ENCODE data around the gene MITF.

The MITF gene

DNA sequence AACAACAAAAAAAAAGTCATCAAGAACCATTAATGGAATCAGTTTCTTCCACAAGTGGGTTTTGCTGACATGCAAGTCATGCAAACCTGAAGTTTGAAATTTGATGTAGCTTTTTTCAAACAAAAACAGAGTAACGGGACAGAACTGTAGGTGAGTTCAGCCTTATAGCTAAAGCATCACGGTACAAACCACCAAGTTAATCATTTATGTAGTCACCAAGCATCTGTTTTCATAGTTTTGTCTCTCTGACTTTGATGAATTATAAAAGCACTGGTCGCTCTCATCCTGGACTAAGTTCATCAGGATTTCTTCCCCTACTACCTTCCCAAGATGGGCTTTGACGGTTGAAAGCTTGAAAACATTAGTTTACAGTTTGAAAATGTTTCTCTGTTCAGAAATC is 143.3 kb downstream of the MITF start:
- Histone ChIP-seq H3K4me2 (ENCODE audit: low read length) (no peak overlapping the region), H3K9me3 (replicated peaks; ENCODE audit: low read length) (no peaks in the 10 kb centered on the region), H3K9ac (ENCODE audit: low read depth, low read length) (no peak overlapping the region), H3K36me3 (ENCODE audit: insufficient read depth, low read length) (no peaks in the 10 kb centered on the region), H3K4me3 (ENCODE audit: low read length) (no peak overlapping the region), H3K27me3 (ENCODE audit: control insufficient read depth, insufficient read depth, low read length) (no peaks in the 10 kb centered on the region), H3K4me1 (ENCODE audit: control insufficient read depth, insufficient read depth, low read length) (peaks cover 1% of the 10 kb centered on the region)

DNA sequence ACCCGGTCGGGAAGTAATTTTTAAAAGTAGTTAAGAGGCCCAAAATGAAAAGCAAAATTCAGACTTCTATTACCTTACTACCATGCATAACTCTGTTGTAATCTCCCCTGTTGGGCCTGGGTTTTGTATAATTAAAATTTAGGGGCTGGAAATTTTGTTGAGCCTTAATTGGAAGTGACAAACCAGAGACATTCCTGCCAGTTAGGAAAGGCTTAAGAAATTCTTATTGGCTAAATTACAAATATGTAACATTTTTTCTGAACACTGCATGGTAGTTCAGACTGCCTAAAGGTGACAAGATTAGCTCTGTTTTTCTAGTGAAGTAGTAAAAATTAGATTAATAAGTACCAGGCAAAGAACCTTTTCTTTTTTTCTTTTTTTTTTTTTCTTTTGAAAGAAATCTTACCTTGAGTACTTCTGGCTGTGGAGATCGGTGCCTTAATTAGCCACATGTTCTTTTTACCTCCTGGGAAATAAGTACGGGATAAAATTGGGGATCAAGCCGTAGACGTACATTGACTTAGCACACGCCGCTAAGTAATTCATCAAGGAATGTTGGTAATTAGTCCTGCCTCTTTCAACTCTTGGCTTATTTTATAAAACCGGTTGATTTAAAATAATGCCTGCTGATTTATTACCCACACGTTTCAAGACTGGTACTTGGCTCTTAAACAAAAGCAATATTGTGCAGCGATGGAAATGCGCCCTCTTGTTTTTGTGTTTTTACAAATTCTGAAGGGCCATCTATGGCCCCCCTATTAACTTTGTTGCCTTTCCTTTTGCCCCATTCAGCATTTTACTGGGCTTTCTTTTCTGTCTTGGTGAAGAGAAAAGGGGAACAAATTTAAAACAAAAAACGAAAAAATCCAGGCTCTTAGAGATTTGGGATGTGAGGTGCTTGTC is 149.0 kb downstream of the MITF start:
- H3K9ac ChIP-seq (ENCODE audit: low read depth, low read length): no peak overlapping the region
- H3K4me1 ChIP-seq (ENCODE audit: control insufficient read depth, insufficient read depth, low read length): peaks cover 17% of the 10 kb centered on the region
- H3K36me3 ChIP-seq (ENCODE audit: insufficient read depth, low read length): no peaks in the 10 kb centered on the region
- H3K9me3 ChIP-seq (replicated peaks; ENCODE audit: low read length): no peaks in the 10 kb centered on the region
- H3K27me3 ChIP-seq (ENCODE audit: control insufficient read depth, insufficient read depth, low read length): no peaks in the 10 kb centered on the region
- no peak overlapping the region for H3K4me3 ChIP-seq (ENCODE audit: low read length)
- no peak overlapping the region for H3K4me2 ChIP-seq (ENCODE audit: low read length)

DNA sequence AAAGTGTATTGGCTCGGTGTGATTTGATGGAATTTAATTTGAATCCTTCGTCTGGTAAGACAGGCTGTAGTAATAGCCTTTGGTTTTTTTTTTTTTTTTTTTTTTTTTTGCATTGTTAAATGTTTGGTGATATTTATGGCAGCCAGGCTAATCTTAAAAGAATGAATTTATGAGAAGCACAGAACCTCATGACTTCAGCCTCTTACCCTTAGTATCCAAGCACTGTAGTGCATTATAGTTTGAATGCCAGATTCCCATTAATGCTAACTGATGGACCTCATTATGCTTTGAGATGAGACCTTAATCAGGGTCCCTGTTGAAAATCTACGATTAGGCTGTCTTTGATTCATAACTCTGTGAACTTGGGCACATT is 149.7 kb downstream of the MITF start:
- H3K4me3 ChIP-seq (ENCODE audit: low read length): no peak overlapping the region
- H3K9ac ChIP-seq (ENCODE audit: low read depth, low read length): no peak overlapping the region
- no peaks in the 10 kb centered on the region for H3K36me3 ChIP-seq (ENCODE audit: insufficient read depth, low read length)
- H3K27me3 ChIP-seq (ENCODE audit: control insufficient read depth, insufficient read depth, low read length): no peaks in the 10 kb centered on the region
- no peak overlapping the region for H3K4me2 ChIP-seq (ENCODE audit: low read length)
- H3K4me1 ChIP-seq (ENCODE audit: control insufficient read depth, insufficient read depth, low read length): peaks cover 17% of the 10 kb centered on the region
- no peaks in the 10 kb centered on the region for H3K9me3 ChIP-seq (replicated peaks; ENCODE audit: low read length)

DNA sequence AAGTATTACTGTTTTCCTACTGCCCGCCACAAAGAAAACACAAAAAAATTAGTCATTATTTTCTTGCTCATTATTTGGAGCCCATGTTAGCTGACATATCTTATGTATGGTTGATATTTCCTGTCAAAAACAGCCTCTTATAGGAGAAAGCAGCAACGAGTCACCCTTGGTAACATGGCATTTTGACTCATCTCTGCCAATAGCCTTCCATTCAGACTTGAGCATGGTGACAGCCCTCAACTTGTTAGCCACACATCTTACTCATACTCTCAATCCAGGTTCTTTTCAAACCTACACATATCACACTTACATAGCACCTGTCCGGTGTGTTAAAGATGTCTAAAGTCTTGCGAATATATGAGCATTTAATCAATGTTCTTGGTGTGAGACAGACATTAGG is 150.8 kb downstream of the MITF start:
- Histone ChIP-seq H3K27me3 (ENCODE audit: control insufficient read depth, insufficient read depth, low read length) (no peaks in the 10 kb centered on the region), H3K9me3 (replicated peaks; ENCODE audit: low read length) (no peaks in the 10 kb centered on the region), H3K4me1 (ENCODE audit: control insufficient read depth, insufficient read depth, low read length) (peaks cover 17% of the 10 kb centered on the region), H3K9ac (ENCODE audit: low read depth, low read length) (no peak overlapping the region), H3K36me3 (ENCODE audit: insufficient read depth, low read length) (no peaks in the 10 kb centered on the region), H3K4me3 (ENCODE audit: low read length) (no peak overlapping the region), H3K4me2 (ENCODE audit: low read length) (peak overlapping the region; percentile 22)

DNA sequence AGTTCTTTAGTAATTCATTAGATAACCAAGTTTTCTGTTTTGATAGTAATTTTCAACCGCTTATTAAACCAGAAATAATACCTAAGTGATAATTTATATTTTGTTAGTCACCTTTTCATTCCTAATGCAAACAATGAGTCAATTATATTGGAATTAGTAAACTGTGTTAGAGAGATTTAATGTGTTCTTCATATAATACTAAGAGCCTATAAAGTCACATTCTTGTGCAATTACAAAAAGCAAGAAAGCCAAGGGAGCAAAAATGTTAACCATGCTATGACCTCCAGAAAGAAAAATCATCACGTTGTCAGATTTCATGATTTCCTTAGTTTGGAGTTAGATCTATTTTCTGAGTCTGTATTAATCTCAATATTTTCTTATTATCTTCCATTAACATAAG is 151.4 kb downstream of the MITF start:
- H3K4me2 ChIP-seq (ENCODE audit: low read length): peak overlapping the region; percentile 21
- H3K36me3 ChIP-seq (ENCODE audit: insufficient read depth, low read length): no peaks in the 10 kb centered on the region
- peaks cover 17% of the 10 kb centered on the region for H3K4me1 ChIP-seq (ENCODE audit: control insufficient read depth, insufficient read depth, low read length)
- H3K27me3 ChIP-seq (ENCODE audit: control insufficient read depth, insufficient read depth, low read length): no peaks in the 10 kb centered on the region
- no peaks in the 10 kb centered on the region for H3K9me3 ChIP-seq (replicated peaks; ENCODE audit: low read length)
- no peak overlapping the region for H3K9ac ChIP-seq (ENCODE audit: low read depth, low read length)
- no peak overlapping the region for H3K4me3 ChIP-seq (ENCODE audit: low read length)

DNA sequence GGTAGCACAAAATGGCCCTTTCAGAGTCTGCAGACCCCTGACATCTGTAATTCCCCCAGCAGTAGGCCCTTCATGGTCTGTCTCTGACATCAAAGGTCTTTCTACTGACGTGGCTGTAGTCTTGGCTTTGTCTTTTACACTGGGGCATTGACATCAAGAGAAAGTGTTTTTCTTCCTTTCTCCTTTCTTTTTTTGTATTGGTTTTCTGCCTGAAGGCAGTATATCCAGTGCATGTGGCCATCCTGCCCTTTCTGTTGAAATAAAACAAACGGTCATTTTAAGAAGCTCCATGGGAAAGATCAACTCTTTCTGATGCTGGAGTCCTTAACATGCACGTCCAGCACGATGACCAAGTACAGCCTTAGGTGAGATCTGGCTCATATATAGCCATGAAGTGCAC is 153.4 kb downstream of the MITF start:
- Histone ChIP-seq H3K4me1 (ENCODE audit: control insufficient read depth, insufficient read depth, low read length) (peaks cover 17% of the 10 kb centered on the region), H3K4me2 (ENCODE audit: low read length) (no peak overlapping the region), H3K9me3 (replicated peaks; ENCODE audit: low read length) (no peaks in the 10 kb centered on the region), H3K4me3 (ENCODE audit: low read length) (no peak overlapping the region), H3K9ac (ENCODE audit: low read depth, low read length) (no peak overlapping the region), H3K36me3 (ENCODE audit: insufficient read depth, low read length) (no peaks in the 10 kb centered on the region), H3K27me3 (ENCODE audit: control insufficient read depth, insufficient read depth, low read length) (no peaks in the 10 kb centered on the region)

DNA sequence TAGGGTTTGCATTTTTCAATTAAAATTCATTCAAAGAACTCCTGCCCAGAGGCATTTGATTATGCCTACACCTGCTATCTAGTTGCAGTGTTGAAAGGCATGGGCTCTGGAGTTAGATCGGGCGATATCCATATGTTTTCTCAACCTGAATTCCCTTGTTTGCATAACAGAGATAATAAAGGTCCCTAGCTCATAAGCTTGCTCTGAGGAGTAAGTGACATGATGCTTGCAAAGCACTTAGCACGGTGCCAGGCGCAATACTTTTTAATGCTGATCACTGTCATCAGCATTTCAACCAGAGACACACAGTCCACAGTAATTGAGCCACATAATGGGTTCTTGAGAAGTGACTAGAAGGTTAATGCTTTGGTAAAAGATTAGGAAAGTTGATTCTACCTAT is 154.0 kb downstream of the MITF start:
- H3K9me3 ChIP-seq (replicated peaks; ENCODE audit: low read length): no peaks in the 10 kb centered on the region
- no peaks in the 10 kb centered on the region for H3K27me3 ChIP-seq (ENCODE audit: control insufficient read depth, insufficient read depth, low read length)
- H3K4me2 ChIP-seq (ENCODE audit: low read length): no peak overlapping the region
- H3K4me1 ChIP-seq (ENCODE audit: control insufficient read depth, insufficient read depth, low read length): peaks cover 17% of the 10 kb centered on the region
- H3K9ac ChIP-seq (ENCODE audit: low read depth, low read length): no peak overlapping the region
- H3K4me3 ChIP-seq (ENCODE audit: low read length): no peak overlapping the region
- no peaks in the 10 kb centered on the region for H3K36me3 ChIP-seq (ENCODE audit: insufficient read depth, low read length)

DNA sequence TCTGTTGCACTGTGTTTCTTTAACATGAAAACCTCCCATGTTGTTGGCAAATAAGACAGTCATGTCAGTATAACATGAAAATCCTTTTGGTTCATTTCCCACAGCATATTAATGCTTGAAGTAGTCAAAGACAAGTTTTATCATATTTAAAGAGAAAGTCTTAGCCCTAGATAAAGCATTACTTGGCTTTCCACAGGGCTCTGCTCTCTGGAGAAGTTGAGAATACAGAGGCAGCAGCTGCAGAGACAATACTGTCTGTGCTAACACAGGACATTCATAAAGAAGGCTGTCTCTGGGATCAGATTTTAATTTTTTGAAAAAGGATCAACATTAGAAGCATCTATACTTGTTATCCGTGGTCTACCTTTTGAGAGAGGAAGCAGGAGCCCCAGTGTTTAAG is 156.8 kb downstream of the MITF start:
- Histone ChIP-seq H3K4me1 (ENCODE audit: control insufficient read depth, insufficient read depth, low read length) (no peaks in the 10 kb centered on the region), H3K4me2 (ENCODE audit: low read length) (no peak overlapping the region), H3K9me3 (replicated peaks; ENCODE audit: low read length) (no peaks in the 10 kb centered on the region), H3K9ac (ENCODE audit: low read depth, low read length) (no peak overlapping the region), H3K27me3 (ENCODE audit: control insufficient read depth, insufficient read depth, low read length) (no peaks in the 10 kb centered on the region), H3K36me3 (ENCODE audit: insufficient read depth, low read length) (no peaks in the 10 kb centered on the region), H3K4me3 (ENCODE audit: low read length) (no peak overlapping the region)

DNA sequence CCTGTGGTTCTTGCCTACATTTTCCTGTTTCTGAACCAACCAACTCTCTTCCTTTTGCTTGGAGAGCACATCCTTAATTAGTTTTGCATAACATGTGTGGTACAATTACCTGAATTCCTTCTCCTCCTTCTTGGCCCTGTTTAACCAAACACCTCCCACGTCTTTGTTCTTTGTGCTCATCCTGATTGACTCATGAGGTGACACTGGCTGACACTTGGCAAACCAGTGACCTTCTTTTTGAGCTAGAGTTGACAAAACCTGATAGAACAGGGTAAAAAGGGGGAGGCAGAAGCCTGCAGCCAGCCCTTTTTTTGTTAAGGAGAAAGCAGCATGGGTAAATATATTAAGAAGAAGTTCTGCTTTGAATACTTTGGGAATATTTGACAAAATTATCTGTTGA is 161.1 kb downstream of the MITF start:
- Histone ChIP-seq H3K4me2 (ENCODE audit: low read length) (no peak overlapping the region), H3K9me3 (replicated peaks; ENCODE audit: low read length) (no peaks in the 10 kb centered on the region), H3K4me3 (ENCODE audit: low read length) (no peak overlapping the region), H3K27me3 (ENCODE audit: control insufficient read depth, insufficient read depth, low read length) (no peaks in the 10 kb centered on the region), H3K9ac (ENCODE audit: low read depth, low read length) (no peak overlapping the region), H3K4me1 (ENCODE audit: control insufficient read depth, insufficient read depth, low read length) (no peaks in the 10 kb centered on the region), H3K36me3 (ENCODE audit: insufficient read depth, low read length) (no peaks in the 10 kb centered on the region)

DNA sequence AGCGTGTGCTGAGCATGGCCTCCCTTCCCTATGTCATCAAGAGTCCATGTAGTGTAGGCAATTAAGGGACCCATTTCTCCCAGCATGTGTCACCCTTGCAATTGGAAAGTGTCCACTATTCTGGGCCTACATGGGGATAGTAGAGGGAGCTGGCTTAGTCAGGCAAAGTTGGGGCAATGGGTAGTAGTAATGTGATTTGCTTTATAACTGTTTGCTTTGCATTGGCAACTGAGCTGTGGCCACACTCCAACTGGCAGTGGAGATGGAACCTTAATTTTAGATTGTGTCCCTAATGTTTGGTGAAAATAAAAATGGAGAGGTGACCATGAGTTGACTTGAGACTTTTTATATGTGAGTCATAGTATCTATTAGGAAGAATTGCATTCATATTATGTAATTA is 162.5 kb downstream of the MITF start:
- H3K4me3 ChIP-seq (ENCODE audit: low read length): no peak overlapping the region
- H3K4me1 ChIP-seq (ENCODE audit: control insufficient read depth, insufficient read depth, low read length): no peaks in the 10 kb centered on the region
- H3K9me3 ChIP-seq (replicated peaks; ENCODE audit: low read length): no peaks in the 10 kb centered on the region
- no peaks in the 10 kb centered on the region for H3K36me3 ChIP-seq (ENCODE audit: insufficient read depth, low read length)
- H3K27me3 ChIP-seq (ENCODE audit: control insufficient read depth, insufficient read depth, low read length): no peaks in the 10 kb centered on the region
- no peak overlapping the region for H3K4me2 ChIP-seq (ENCODE audit: low read length)
- H3K9ac ChIP-seq (ENCODE audit: low read depth, low read length): no peak overlapping the region

DNA sequence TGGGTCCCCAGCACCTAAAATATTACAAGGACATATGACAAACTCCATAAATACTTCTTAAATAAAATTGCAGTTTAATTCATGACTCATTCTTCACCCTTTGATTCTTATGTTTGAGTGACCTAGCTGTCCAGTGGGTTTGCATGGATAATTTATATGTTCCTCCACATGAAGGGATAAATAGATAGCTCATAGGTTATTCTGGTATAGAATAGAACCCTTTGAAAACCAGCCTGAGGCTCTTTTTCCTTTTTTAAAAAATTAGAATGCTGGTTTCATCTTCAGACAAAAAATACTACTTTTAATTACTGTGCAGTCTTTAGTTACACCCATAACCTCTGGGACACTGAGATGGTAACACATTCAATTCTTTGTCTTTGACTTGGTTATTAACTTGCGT is 163.1 kb downstream of the MITF start:
- Histone ChIP-seq H3K36me3 (ENCODE audit: insufficient read depth, low read length) (no peaks in the 10 kb centered on the region), H3K4me2 (ENCODE audit: low read length) (no peak overlapping the region), H3K4me1 (ENCODE audit: control insufficient read depth, insufficient read depth, low read length) (no peaks in the 10 kb centered on the region), H3K9ac (ENCODE audit: low read depth, low read length) (no peak overlapping the region), H3K9me3 (replicated peaks; ENCODE audit: low read length) (no peaks in the 10 kb centered on the region), H3K4me3 (ENCODE audit: low read length) (no peak overlapping the region), H3K27me3 (ENCODE audit: control insufficient read depth, insufficient read depth, low read length) (no peaks in the 10 kb centered on the region)

DNA sequence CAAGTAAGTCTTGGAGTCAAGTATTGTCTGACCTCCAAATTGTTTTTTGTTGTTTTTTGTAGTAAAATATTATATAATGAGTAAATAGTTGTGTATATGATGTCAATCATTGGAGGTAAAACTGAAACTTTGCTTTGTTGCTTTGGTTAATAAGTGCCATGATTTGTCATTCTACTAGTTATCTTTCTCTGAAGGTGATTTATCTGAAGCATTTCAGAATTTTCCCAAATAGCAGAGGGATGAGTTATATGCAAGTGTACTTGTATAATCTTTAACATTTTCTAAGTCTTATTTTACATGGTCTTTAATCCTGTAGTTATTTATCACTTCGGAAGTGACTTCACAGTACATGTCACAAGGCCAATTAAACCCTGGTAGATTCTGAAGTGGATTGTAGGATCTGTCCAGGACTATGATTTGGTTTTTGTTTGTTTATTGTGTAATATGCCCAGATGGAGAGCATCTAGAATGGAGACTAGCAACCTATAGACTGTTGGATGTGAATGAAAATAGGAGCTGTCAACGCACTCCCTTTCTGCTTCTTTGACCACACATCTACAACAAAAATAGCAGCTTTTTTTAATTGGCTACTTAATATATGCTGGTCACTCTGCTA is 167.2 kb downstream of the MITF start:
- no peaks in the 10 kb centered on the region for H3K9me3 ChIP-seq (replicated peaks; ENCODE audit: low read length)
- no peak overlapping the region for H3K4me3 ChIP-seq (ENCODE audit: low read length)
- no peaks in the 10 kb centered on the region for H3K4me1 ChIP-seq (ENCODE audit: control insufficient read depth, insufficient read depth, low read length)
- no peak overlapping the region for H3K9ac ChIP-seq (ENCODE audit: low read depth, low read length)
- no peaks in the 10 kb centered on the region for H3K27me3 ChIP-seq (ENCODE audit: control insufficient read depth, insufficient read depth, low read length)
- no peak overlapping the region for H3K4me2 ChIP-seq (ENCODE audit: low read length)
- no peaks in the 10 kb centered on the region for H3K36me3 ChIP-seq (ENCODE audit: insufficient read depth, low read length)

Data from skeletal muscle satellite cell (primary cell).